Body of pancreas (tissue), 4 donors: ENCODE measurements around the gene CCDC86.

ENCODE experiments used
- POLR2A ChIP-seq, 3 donors: fragments of 450-650 bp; IDR thresholded peaks; one replicate each; pipeline ENCODE4 v1.6.1; 2016; ENCODE audit warnings: antibody characterized with exemption in 3 of 3, mild to moderate bottlenecking in 2 of 3
- TF ChIP-seq, protein P1 (sequence below), 7 experiments: fragments of 450-650 bp in 4 of 7; fragments of 200-600 bp in 3 of 7; sonication (generic) in 3 of 7; IDR thresholded peaks; one replicate each; pipeline ENCODE4 v1.5.1; 2016 to 2019; ENCODE audit warnings: antibody characterized with exemption in 7 of 7

DNA sequence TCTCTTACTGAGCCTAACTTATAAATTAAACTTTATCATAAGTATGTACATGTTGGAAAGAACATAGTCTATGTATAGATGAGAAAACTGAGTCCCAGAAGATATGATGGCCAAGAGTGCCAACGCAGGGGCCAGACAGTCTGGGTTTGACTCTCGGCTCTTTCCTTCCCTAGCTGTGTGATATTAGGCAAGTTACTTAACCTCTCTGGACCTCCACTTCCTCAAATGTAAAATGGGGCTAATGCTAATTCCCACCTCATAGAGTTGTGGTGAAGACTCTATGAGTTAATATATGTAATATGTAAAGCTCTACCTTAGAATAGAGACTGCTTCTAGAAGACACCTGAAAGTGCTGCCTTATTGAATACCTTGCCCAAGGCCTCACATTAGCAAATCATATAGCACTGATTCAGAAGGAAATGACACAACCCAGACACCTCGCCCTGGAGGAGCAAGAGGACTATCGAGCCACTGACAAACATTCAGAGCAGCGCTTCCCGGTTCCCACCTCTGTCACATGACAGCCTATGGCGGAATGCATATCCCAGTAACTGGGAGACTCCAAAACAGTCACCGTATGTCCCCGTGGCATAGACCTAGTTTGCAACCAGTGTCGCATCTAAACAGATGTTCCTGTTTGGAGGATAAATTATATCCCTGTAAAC is 11.3 kb upstream of the CCDC86 start:
- TF ChIP-seq, protein P1, sequence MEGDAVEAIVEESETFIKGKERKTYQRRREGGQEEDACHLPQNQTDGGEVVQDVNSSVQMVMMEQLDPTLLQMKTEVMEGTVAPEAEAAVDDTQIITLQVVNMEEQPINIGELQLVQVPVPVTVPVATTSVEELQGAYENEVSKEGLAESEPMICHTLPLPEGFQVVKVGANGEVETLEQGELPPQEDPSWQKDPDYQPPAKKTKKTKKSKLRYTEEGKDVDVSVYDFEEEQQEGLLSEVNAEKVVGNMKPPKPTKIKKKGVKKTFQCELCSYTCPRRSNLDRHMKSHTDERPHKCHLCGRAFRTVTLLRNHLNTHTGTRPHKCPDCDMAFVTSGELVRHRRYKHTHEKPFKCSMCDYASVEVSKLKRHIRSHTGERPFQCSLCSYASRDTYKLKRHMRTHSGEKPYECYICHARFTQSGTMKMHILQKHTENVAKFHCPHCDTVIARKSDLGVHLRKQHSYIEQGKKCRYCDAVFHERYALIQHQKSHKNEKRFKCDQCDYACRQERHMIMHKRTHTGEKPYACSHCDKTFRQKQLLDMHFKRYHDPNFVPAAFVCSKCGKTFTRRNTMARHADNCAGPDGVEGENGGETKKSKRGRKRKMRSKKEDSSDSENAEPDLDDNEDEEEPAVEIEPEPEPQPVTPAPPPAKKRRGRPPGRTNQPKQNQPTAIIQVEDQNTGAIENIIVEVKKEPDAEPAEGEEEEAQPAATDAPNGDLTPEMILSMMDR (IDR thresholded peaks at IDR 0.05): no peak
- no peak for TF ChIP-seq POLR2A (IDR thresholded peaks at IDR 0.05)
